ENCODE results near the gene JARID2. TPM values are rescaled to one million over a fixed set of nuclear protein-coding genes. Genes with fewer than 3 reads are reported as not detected.
"Not testable (repeated sequence)": the region's sequence is repeated elsewhere in the genome, so short reads cannot be mapped to it uniquely, and the experiment has no call there.

Gene JARID2
- total RNA-seq, 4 donors from 2014 or later = 12.1 to 33.8 (median 17.0) TPM

GRCh38 chr6:15294504-15294903 is 48.6 kb downstream of the JARID2 start:
- Histone ChIP-seq H3K9me3 (no peaks in the 10 kb centered on the region), H3K27ac (no peak overlapping the region), H3K27me3 (no peaks in the 10 kb centered on the region), H3K36me3 (no peaks in the 10 kb centered on the region), H3K4me1 (peaks cover 0 to 21% (median 0%) of the 10 kb centered on the region in 4 donors), H3K4me3 (no peak overlapping the region)
- TF ChIP-seq CTCF (IDR thresholded peaks at IDR 0.05) = no peak
- TF ChIP-seq POLR2A (IDR thresholded peaks at IDR 0.05) = no peak
- no peak for DNase-seq

- no peak for TF ChIP-seq CTCF (IDR thresholded peaks at IDR 0.05)
- no peak for DNase-seq
- no peaks in the 10 kb centered on the region for H3K36me3 ChIP-seq
- no peak overlapping the region for H3K4me3 ChIP-seq
- no peaks in the 10 kb centered on the region for H3K27me3 ChIP-seq
- no peaks in the 10 kb centered on the region for H3K9me3 ChIP-seq
- H3K27ac ChIP-seq = peak overlapping the region in 1 of 4 donors; percentile 5
- peaks cover 0 to 30% (median 3%) of the 10 kb centered on the region in 4 donors for H3K4me1 ChIP-seq
These were observed 50.4 kb downstream of the JARID2 start for GRCh38 chr6:15296249-15296648.

- DNase-seq = no peak
- Histone ChIP-seq H3K36me3 (no peaks in the 10 kb centered on the region), H3K4me3 (no peak overlapping the region), H3K9me3 (no peaks in the 10 kb centered on the region), H3K4me1 (peaks cover 0 to 30% (median 3%) of the 10 kb centered on the region in 4 donors), H3K27me3 (no peaks in the 10 kb centered on the region), H3K27ac (peak overlapping the region in 1 of 4 donors; percentile 5)
- TF ChIP-seq POLR2A (IDR thresholded peaks at IDR 0.05) (no peak), CTCF (IDR thresholded peaks at IDR 0.05) (no peak)
These were observed 50.9 kb downstream of the JARID2 start for GRCh38 chr6:15296735-15297134.

- not testable (repeated sequence) for DNase-seq, H3K4me3 ChIP-seq, H3K9me3 ChIP-seq, H3K36me3 ChIP-seq, H3K27me3 ChIP-seq
- peaks cover 0 to 30% (median 3%) of the 10 kb centered on the region in 4 donors for H3K4me1 ChIP-seq
- H3K27ac ChIP-seq = peak overlapping the region in 1 of 4 donors; percentile 5
These were observed 51.3 kb downstream of the JARID2 start for GRCh38 chr6:15297167-15297566.

- DNase-seq = no peak
- TF ChIP-seq POLR2A (IDR thresholded peaks at IDR 0.05) (no peak), CTCF (IDR thresholded peaks at IDR 0.05) (no peak)
- H3K9me3 ChIP-seq = no peaks in the 10 kb centered on the region
- no peaks in the 10 kb centered on the region for H3K27me3 ChIP-seq
- H3K36me3 ChIP-seq = no peaks in the 10 kb centered on the region
- H3K27ac ChIP-seq = no peak overlapping the region
- no peak overlapping the region for H3K4me3 ChIP-seq
- H3K4me1 ChIP-seq = peaks cover 0 to 30% (median 3%) of the 10 kb centered on the region in 4 donors
These were observed 52.2 kb downstream of the JARID2 start for GRCh38 chr6:15297895-15298590.

- TF ChIP-seq CTCF (IDR thresholded peaks at IDR 0.05) (no peak), POLR2A (IDR thresholded peaks at IDR 0.05) (no peak)
- Histone ChIP-seq H3K27me3 (no peaks in the 10 kb centered on the region), H3K4me3 (no peak overlapping the region), H3K4me1 (peaks cover 0 to 45% (median 4%) of the 10 kb centered on the region in 4 donors), H3K9me3 (no peaks in the 10 kb centered on the region), H3K36me3 (no peaks in the 10 kb centered on the region), H3K27ac (peak overlapping the region in 2 of 4 donors; percentile 31 to 35)
- DNase-seq = peak in 2 of 3 donors; percentile 81 to 85
These were observed 53.7 kb downstream of the JARID2 start for GRCh38 chr6:15299430-15300131.

Measured in Peyer's patch (tissue), 4 donors.